OCI-LY3 (cell line): ENCODE measurements around the gene UMODL1.
"Not testable (repeated sequence)": the region's sequence is repeated elsewhere in the genome, so short reads cannot be mapped to it uniquely, and the experiment has no call there.

Experiments
- H2AFZ ChIP-seq: fragments of 200-600, 300-600 bp; shearing (Covaris generic); 2 replicates; pipeline ENCODE4 v1.6.0; 2014; ENCODE audit warnings: antibody characterized with exemption, low read depth, low read length
- H3K27ac ChIP-seq: fragments of 200-600, 300-600 bp; sonication (generic); 2 replicates; pipeline ENCODE4 v1.5.1; 2014; ENCODE audit warnings: mild to moderate bottlenecking, low read length, moderate library complexity, mixed read lengths
- H3K27me3 ChIP-seq: fragments of 200-600, 300-600 bp; sonication (generic); 2 replicates; pipeline ENCODE4 v1.6.1; 2014; ENCODE audit warnings: low read depth, low read length, mixed read lengths
- H3K36me3 ChIP-seq: fragments of 200-600, 300-600 bp; sonication (generic); replicated peaks from 2 replicates; pipeline ENCODE3; 2014; ENCODE audit warnings: low read depth, low read length, mixed read lengths
- H3K4me1 ChIP-seq: fragments of 300-600, 200-600 bp; sonication (generic); 2 replicates; pipeline ENCODE4 v1.6.1; 2014; ENCODE audit warnings: low read length, mixed read lengths
- H3K4me2 ChIP-seq: fragments of 200-600, 300-600 bp; sonication (generic); 2 replicates; pipeline ENCODE4 v1.6.1; 2014; ENCODE audit warnings: low read length, mixed read lengths
- H3K4me3 ChIP-seq: fragments of 300-600, 200-600 bp; sonication (generic); 2 replicates; pipeline ENCODE4 v1.5.1; 2014; ENCODE audit warnings: antibody characterized with exemption, mild to moderate bottlenecking, low read length, moderate library complexity
- H3K79me2 ChIP-seq: fragments of 300-600, 200-600 bp; shearing (Covaris generic); 2 replicates; pipeline ENCODE4 v1.6.1; 2014; ENCODE audit warnings: mild to moderate bottlenecking, low read length, mixed read lengths
- H3K9ac ChIP-seq: fragments of 300-600, 200-600 bp; shearing (Covaris generic); 2 replicates; pipeline ENCODE4 v1.6.0; 2014; ENCODE audit warnings: mild to moderate bottlenecking, low read length, moderate library complexity
- H3K9me3 ChIP-seq: fragments of 200-600, 300-600 bp; shearing (Covaris generic); 2 replicates; pipeline ENCODE4 v1.6.1; 2014; ENCODE audit warnings: low read length, mixed read lengths; ENCODE audit not compliant: insufficient read depth
- H4K20me1 ChIP-seq: fragments of 200-600, 300-600 bp; sonication (generic); 2 replicates; pipeline ENCODE4 v1.6.1; 2016; ENCODE audit warnings: low read length, mixed read lengths; ENCODE audit not compliant: insufficient read depth
- CTCF ChIP-seq: fragments of 200-600, 300-600 bp; sonication (generic); IDR thresholded peaks from 2 replicates; pipeline ENCODE4 v1.5.1; 2014; ENCODE audit warnings: antibody characterized with exemption, low read length, low read depth
- EZH2phosphoT487 ChIP-seq: fragments of 200-600 bp; shearing (Covaris generic); IDR thresholded peaks from 2 replicates; pipeline ENCODE4 v1.6.1; 2018; ENCODE audit warnings: antibody characterized with exemption, mixed run types, low read depth

Gene UMODL1

GRCh38 chr21:42175110-42175710, 104.1 kb downstream of the UMODL1 start:
- H3K27ac ChIP-seq = no peak overlapping the region
- H3K4me2 ChIP-seq = no peak overlapping the region
- no peaks in the 10 kb centered on the region for H4K20me1 ChIP-seq
- no peak overlapping the region for H3K9ac ChIP-seq
- H3K9me3 ChIP-seq = no peaks in the 10 kb centered on the region
- H3K36me3 ChIP-seq = no peaks in the 10 kb centered on the region
- H3K79me2 ChIP-seq = no peaks in the 10 kb centered on the region
- H3K4me3 ChIP-seq = no peak overlapping the region
- H3K4me1 ChIP-seq = no peaks in the 10 kb centered on the region
- TF ChIP-seq EZH2phosphoT487 = no peak
- TF ChIP-seq CTCF = no peak
- no peak overlapping the region for H2AFZ ChIP-seq
- H3K27me3 ChIP-seq = peaks cover 3% of the 10 kb centered on the region; the same call in 1 of the 2 replicates

GRCh38 chr21:42176859-42177258, 105.7 kb downstream of the UMODL1 start:
- Histone ChIP-seq H3K79me2 (no peaks in the 10 kb centered on the region), H3K4me3 (no peak overlapping the region), H3K9ac (no peak overlapping the region), H3K36me3 (no peaks in the 10 kb centered on the region), H3K27ac (no peak overlapping the region), H3K9me3 (no peaks in the 10 kb centered on the region), H3K27me3 (peaks cover 3% of the 10 kb centered on the region; the same call in 1 of the 2 replicates), H4K20me1 (no peaks in the 10 kb centered on the region), H2AFZ (no peak overlapping the region), H3K4me2 (no peak overlapping the region), H3K4me1 (no peaks in the 10 kb centered on the region)
- no peak for TF ChIP-seq CTCF
- no peak for TF ChIP-seq EZH2phosphoT487

GRCh38 chr21:42179316-42179715, 108.2 kb downstream of the UMODL1 start:
- Histone ChIP-seq H3K4me3 (no peak overlapping the region), H4K20me1 (no peaks in the 10 kb centered on the region), H3K79me2 (no peaks in the 10 kb centered on the region), H2AFZ (no peak overlapping the region), H3K9ac (no peak overlapping the region), H3K36me3 (no peaks in the 10 kb centered on the region), H3K4me2 (no peak overlapping the region), H3K27me3 (peaks cover 3% of the 10 kb centered on the region; the same call in 1 of the 2 replicates), H3K27ac (no peak overlapping the region), H3K9me3 (no peaks in the 10 kb centered on the region), H3K4me1 (no peaks in the 10 kb centered on the region)
- TF ChIP-seq EZH2phosphoT487 = no peak

- not testable (repeated sequence) for H3K79me2 ChIP-seq, H3K9ac ChIP-seq, H2AFZ ChIP-seq, H3K27ac ChIP-seq, H4K20me1 ChIP-seq, H3K36me3 ChIP-seq, H3K4me1 ChIP-seq, H3K4me2 ChIP-seq, H3K4me3 ChIP-seq, H3K27me3 ChIP-seq, H3K9me3 ChIP-seq
Measured at GRCh38 chr21:42180001-42180400, 108.9 kb downstream of the UMODL1 start.

GRCh38 chr21:42182713-42183371, 111.7 kb downstream of the UMODL1 start:
- Histone ChIP-seq H3K27ac (no peak overlapping the region), H3K79me2 (no peaks in the 10 kb centered on the region), H3K36me3 (no peaks in the 10 kb centered on the region), H3K4me3 (no peak overlapping the region), H3K9me3 (no peaks in the 10 kb centered on the region), H2AFZ (no peak overlapping the region), H3K4me1 (peaks cover 2% of the 10 kb centered on the region), H3K27me3 (no peaks in the 10 kb centered on the region), H3K4me2 (no peak overlapping the region), H3K9ac (no peak overlapping the region), H4K20me1 (no peaks in the 10 kb centered on the region)
- TF ChIP-seq CTCF (no peak), EZH2phosphoT487 (no peak)
